Panc1 (cell line): ENCODE data around the gene CXCR6. TPM values are rescaled to one million over a fixed set of nuclear protein-coding genes. Genes with fewer than 3 reads are reported as not detected.

Source experiments
- ATAC-seq: fragments of 200-7000 bp; cut with Tn5 transposase; 2 replicates; pipeline ENCODE4 v1.9.1; 2020; ENCODE audit warnings: mild to moderate bottlenecking, moderate library complexity
- BruUV-seq: library from RNA; stranded (reverse); fragments of 400-500 nt; replicated peaks from 2 replicates; lab custom pipeline; 2021; lab: Mats Ljungman, UMichigan
- CTCF ChIA-PET: fragments of 300-600 bp; sonication (Branson Sonifier 250); formaldehyde crosslinking; loops from one replicate; lab custom pipeline; 2022; ENCODE audit warnings: antibody characterized with exemption; lab: Charles Lee
- POLR2A ChIA-PET: fragments of 300-600 bp; sonication (Branson Sonifier 250); formaldehyde crosslinking; loops from one replicate; lab custom pipeline; 2022; ENCODE audit warnings: antibody characterized with exemption; lab: Charles Lee
- DNase-seq: peaks from one replicate; pipeline ENCODE4 v3.0.0-alpha.2; 2010; ENCODE audit warnings: low read depth, low spot score
- H3K27ac ChIP-seq: 2 replicates; pipeline ENCODE4 v1.5.1; 2011; ENCODE audit warnings: mild to moderate bottlenecking, low read length, inconsistent platforms
- H3K27me3 ChIP-seq: fragments of 200-500 bp; sonication (Bioruptor generic); 2 replicates; pipeline ENCODE4 v1.6.0; 2014; ENCODE audit warnings: low read length, inconsistent platforms; ENCODE audit not compliant: control insufficient read depth, insufficient read depth
- H3K36me3 ChIP-seq: fragments of 200-500 bp; sonication (Bioruptor generic); 2 replicates; pipeline ENCODE4 v1.5.1; 2014; ENCODE audit warnings: inconsistent platforms, mild to moderate bottlenecking, low read length, moderate library complexity; ENCODE audit not compliant: control insufficient read depth, insufficient read depth
- H3K4me1 ChIP-seq: 2 replicates; pipeline ENCODE4 v1.5.1; 2011; ENCODE audit warnings: inconsistent platforms, mild to moderate bottlenecking, low read length, moderate library complexity; ENCODE audit not compliant: control insufficient read depth, insufficient read depth
- H3K4me3 ChIP-seq, 2 experiments: 2 replicates each; pipeline ENCODE4 v1.5.1; 2011 to 2012; ENCODE audit warnings: low read depth in 2 of 2, low read length in 2 of 2, mild to moderate bottlenecking in 2 of 2, inconsistent platforms in 1 of 2, moderate library complexity in 1 of 2
- H3K9me3 ChIP-seq: fragments of 200-500 bp; sonication (Bioruptor generic); 2 replicates; pipeline ENCODE4 v1.5.1; 2014; ENCODE audit warnings: low read depth, mild to moderate bottlenecking, inconsistent platforms, low read length, moderate library complexity; ENCODE audit not compliant: control insufficient read depth, insufficient read depth
- CTCF ChIP-seq: fragments of 450-650 bp; IDR thresholded peaks from 2 replicates; pipeline ENCODE4 v1.5.1; 2017; ENCODE audit warnings: mild to moderate bottlenecking
- POLR2AphosphoS5 ChIP-seq: IDR thresholded peaks from 2 replicates; pipeline ENCODE4 v1.6.1; 2012; ENCODE audit warnings: mild to moderate bottlenecking, low read depth, low read length, moderate library complexity
- REST ChIP-seq, 2 experiments: IDR thresholded peaks; 2 replicates each; pipeline ENCODE4 v1.6.1; 2011 to 2012; ENCODE audit warnings: low read depth in 2 of 2, control low read depth in 1 of 2, low read length in 1 of 2, mild to moderate bottlenecking in 1 of 2, moderate library complexity in 1 of 2; ENCODE audit not compliant: insufficient read depth in 1 of 2
- SIN3A ChIP-seq: IDR thresholded peaks from 2 replicates; pipeline ENCODE4 v1.6.1; 2012; ENCODE audit warnings: low read depth, mild to moderate bottlenecking, low read length, moderate library complexity, borderline replicate concordance; ENCODE audit not compliant: insufficient read depth
- TCF7L2 ChIP-seq: IDR thresholded peaks from 2 replicates; pipeline ENCODE4 v1.6.1; 2011; ENCODE audit warnings: mild to moderate bottlenecking, low read depth, low read length, inconsistent platforms
- in situ Hi-C: cut with HindIII; loops from 2 replicates; pipeline ENCODE4 v1.10.0; 2016; ENCODE audit warnings: low sequenced_read_pairs, low pct_unique_long_range_greater_than_20kb
- intact Hi-C: fragments of 100-400 bp; cut with micrococcal nuclease; formaldehyde crosslinking; loops from one replicate; pipeline ENCODE4 v1.10.0; 2022; ENCODE audit not compliant: unreplicated experiment
- total RNA-seq: library from RNA; stranded (reverse); gene quantifications from one replicate; pipeline ENCODE4 v1.2.1, GENCODE V29; 2021; ENCODE audit not compliant: unreplicated experiment

The CXCR6 gene
- total RNA-seq, 1 experiment from 2014 or later: not detected

GRCh38 chr3:45942051-45942825 lies 1.0 kb upstream of the CXCR6 start:
- Histone ChIP-seq H3K4me3 (no peak overlapping the region), H3K4me1 (no peaks in the 10 kb centered on the region), H3K27ac (no peak overlapping the region), H3K9me3 (no peaks in the 10 kb centered on the region), H3K27me3 (no peaks in the 10 kb centered on the region), H3K36me3 (no peaks in the 10 kb centered on the region)
- DNase-seq (no peak), ATAC-seq (no peak)
- no peak for TF ChIP-seq TCF7L2
- no peak for TF ChIP-seq SIN3A
- no peak for TF ChIP-seq POLR2AphosphoS5
- no peak for TF ChIP-seq REST (IDR thresholded peaks at IDR 0.05; ENCODE audit: insufficient read depth in 1 of 2, low read depth in 2 of 2, low read length in 1 of 2)
- no peak for TF ChIP-seq CTCF
- intact Hi-C loops: no loop called here
- ChIA-PET CTCF (no interaction called here), POLR2A (no interaction called here)
- no TSS peak for BruUV-seq
- in situ Hi-C loops: no loop called here

- no peak overlapping the region for H3K27ac ChIP-seq
- in situ Hi-C loops (no loop called here), intact Hi-C loops (no loop called here)
- TF ChIP-seq CTCF: no peak
- no peak for TF ChIP-seq TCF7L2
- no peak for TF ChIP-seq REST (IDR thresholded peaks at IDR 0.05; ENCODE audit: insufficient read depth in 1 of 2, low read depth in 2 of 2, low read length in 1 of 2)
- no peak for TF ChIP-seq POLR2AphosphoS5
- TF ChIP-seq SIN3A: no peak
- no TSS peak for BruUV-seq
- DNase-seq (no peak), ATAC-seq (no peak)
- POLR2A ChIA-PET: no interaction called here
- no peaks in the 10 kb centered on the region for H3K36me3 ChIP-seq
- no peaks in the 10 kb centered on the region for H3K9me3 ChIP-seq
- no peak overlapping the region for H3K4me3 ChIP-seq
- H3K27me3 ChIP-seq: no peaks in the 10 kb centered on the region
- CTCF ChIA-PET: no interaction called here
- no peaks in the 10 kb centered on the region for H3K4me1 ChIP-seq
Observed at GRCh38 chr3:45944830-45945620, 1.8 kb downstream of the CXCR6 start.
